Fibroblast of the aortic adventitia (primary cell): ENCODE measurements around the gene PPP1R7. TPM values are rescaled to one million over a fixed set of nuclear protein-coding genes. Genes with fewer than 3 reads are reported as not detected.

ENCODE experiments used
- DNase-seq: peaks from one replicate; pipeline ENCODE4 v3.0.0-alpha.2; 2010; ENCODE audit warnings: low read depth
- H3K4me3 ChIP-seq: 2 replicates; pipeline ENCODE4 v1.5.1; 2011; ENCODE audit warnings: low read depth, mild to moderate bottlenecking, control low read depth, low read length, moderate library complexity
- total RNA-seq: library from RNA; depleted of rRNA; stranded (reverse); fragments of >200 nt; gene quantifications from 2 replicates; pipeline ENCODE4 v1.2.3, GENCODE V29; 2012; ENCODE audit warnings: low replicate concordance
- TF ChIP-seq, protein P1 (sequence below): IDR thresholded peaks from 2 replicates; pipeline ENCODE4 v1.5.1; 2011; ENCODE audit warnings: mild to moderate bottlenecking, low read length, control low read depth, inconsistent platforms; ENCODE audit not compliant: insufficient read depth

Gene PPP1R7
- total RNA-seq, 1 donor, result 70.0 TPM

DNA sequence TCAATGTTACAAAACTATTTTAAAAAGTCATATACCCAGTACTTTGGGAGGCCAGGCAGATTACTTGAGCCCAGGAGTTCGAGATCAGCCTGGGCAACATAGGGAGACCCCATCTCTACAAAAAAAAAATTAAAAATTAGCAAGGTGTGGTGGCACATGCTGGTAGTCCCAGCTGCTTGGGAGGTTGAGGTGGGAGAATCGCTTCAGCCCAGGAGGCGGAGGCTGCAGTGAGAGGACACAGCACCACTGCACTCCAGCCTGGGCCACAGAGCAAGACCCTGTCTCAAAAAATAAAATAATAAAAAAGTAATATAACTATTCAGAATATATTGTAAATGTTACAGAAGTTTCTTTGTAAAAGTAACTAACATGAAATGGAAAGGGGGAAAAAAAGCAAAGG is 2.9 kb upstream of the PPP1R7 start:
- no peak for DNase-seq
- H3K4me3 ChIP-seq, result no peak overlapping the region
- TF ChIP-seq, protein P1, sequence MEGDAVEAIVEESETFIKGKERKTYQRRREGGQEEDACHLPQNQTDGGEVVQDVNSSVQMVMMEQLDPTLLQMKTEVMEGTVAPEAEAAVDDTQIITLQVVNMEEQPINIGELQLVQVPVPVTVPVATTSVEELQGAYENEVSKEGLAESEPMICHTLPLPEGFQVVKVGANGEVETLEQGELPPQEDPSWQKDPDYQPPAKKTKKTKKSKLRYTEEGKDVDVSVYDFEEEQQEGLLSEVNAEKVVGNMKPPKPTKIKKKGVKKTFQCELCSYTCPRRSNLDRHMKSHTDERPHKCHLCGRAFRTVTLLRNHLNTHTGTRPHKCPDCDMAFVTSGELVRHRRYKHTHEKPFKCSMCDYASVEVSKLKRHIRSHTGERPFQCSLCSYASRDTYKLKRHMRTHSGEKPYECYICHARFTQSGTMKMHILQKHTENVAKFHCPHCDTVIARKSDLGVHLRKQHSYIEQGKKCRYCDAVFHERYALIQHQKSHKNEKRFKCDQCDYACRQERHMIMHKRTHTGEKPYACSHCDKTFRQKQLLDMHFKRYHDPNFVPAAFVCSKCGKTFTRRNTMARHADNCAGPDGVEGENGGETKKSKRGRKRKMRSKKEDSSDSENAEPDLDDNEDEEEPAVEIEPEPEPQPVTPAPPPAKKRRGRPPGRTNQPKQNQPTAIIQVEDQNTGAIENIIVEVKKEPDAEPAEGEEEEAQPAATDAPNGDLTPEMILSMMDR, result no peak

DNA sequence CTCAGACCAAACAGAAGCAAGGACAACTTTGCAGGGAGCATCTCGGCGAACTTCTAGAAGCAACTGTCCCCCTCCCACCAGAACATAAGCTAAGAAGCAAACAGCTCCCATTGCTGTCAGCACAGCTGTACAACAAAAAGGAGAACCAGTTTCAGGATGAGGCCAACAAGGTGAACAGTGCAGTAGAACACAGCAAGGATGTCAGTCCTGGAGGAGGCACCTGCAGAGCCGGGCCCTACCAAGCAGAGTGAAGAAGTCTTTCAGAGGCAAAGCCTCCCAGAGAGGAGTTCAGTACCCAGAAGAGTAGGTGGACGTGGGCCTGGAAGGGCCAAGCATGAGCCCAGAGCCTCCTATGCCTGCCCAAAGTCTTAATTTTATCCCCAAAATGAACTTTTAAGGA is 2.0 kb upstream of the PPP1R7 start:
- DNase-seq, result no peak
- H3K4me3 ChIP-seq, result peak overlapping the region; percentile 95
- TF ChIP-seq, protein P1, result no peak

DNA sequence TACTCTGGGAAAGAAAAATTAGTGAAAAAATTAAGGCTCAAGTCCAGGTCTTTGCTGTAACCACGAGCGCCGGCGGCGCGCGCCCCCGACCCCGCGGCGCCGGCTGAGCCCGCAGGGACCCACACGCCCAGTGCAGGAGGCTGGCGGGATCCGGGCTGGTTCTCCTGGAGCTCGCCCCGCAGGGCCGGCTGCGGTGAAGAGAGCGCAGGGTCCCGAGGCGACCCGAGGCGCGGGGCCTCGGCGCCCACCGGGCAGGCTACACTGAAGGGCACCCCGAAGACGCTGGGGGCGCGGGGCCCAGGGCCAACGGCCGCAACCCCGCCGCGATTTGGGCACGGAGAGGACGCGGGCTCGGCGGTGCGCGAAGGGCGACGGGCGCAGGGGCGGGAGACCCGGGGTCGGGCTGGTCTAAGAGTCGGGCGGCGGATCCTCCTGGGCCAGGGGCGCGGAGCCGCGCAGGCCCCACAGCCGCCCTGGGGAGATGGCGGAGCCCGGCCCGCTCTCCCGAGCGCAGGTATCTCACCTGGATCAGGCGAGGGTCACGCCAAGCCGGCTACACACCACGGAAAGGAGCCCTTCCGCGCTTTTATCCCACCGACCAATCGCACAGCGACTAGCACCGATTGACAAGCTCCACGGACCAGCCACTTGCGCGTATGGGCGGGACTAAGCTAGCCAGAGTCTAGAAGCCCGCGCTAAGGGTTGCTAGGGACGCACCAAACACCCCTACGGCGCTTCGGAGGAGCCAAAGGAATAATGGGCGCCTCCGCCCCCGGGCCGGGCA is 1.2 kb upstream of the PPP1R7 start, which contains the start of gene PASK:
Gene PASK (minus strand): TSS at position 582 of the 784 bp plus-strand sequence. CDS start 6,440 bp downstream, outside the sequence.
- peak within 1 kb of the TSS; percentile 95 for H3K4me3 ChIP-seq
- TF ChIP-seq, protein P1, result no peak
- peak; percentile 91 for DNase-seq

DNA sequence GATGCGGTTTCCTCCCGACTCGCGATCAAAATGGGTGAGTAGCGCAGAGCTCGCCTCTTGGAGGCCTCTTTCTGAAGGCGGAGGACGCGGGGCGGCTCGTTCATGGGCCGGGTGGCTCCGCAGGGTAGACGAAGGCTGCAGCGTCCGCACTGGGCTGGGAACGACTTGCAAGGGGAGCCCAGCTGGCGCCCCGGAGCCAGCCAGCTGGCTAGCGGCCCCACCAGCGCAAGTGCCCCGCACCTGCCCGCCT is 667 bp upstream of the PPP1R7 start:
- DNase-seq, result no peak
- TF ChIP-seq, protein P1, result no peak
- H3K4me3 ChIP-seq, result peak overlapping the region; percentile 95

DNA sequence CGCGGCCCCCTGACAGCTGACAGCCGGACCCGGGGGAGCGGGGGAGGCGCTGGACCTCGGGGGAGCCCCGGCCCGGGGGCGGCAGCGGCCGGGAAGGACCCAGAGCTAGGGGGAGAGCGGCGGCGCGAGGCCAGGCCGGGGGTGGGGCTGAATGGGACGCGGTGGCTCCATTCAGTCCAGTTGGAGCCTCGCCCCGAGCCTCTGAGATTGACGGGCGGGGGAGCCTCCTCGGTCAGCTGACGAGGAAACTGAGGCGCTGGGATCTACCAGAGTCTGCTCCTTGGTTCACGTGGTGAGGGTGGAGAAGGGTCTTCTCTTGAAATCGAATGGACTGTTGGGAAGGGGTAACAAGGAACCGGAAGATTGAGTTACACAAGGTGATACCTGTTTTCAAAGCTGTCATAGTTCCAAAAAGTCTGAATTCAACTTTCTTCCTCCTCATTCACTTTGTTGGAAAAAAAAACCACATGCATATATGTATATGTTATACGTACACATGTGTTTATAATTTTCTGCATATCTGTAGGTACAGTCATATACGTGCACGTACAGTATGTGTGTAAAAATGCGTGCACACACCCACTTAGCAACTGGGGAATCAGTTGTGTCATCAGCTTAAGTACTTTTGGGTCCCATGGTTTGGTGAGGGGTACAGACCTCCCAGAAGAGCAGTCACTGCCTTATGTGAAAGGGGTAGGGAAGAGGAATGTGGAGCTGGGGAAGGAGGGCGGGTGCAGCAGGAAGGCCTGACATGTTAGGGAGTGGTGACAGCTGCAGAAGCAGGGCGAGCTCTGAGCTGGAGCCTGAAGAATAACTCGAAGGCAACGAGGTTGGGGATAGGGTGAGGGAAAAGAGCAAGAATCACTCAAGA is 628 bp downstream of the PPP1R7 start:
- peak overlapping the region; percentile 85 for H3K4me3 ChIP-seq
- TF ChIP-seq, protein P1, result no peak
- DNase-seq, result peak; percentile 7

DNA sequence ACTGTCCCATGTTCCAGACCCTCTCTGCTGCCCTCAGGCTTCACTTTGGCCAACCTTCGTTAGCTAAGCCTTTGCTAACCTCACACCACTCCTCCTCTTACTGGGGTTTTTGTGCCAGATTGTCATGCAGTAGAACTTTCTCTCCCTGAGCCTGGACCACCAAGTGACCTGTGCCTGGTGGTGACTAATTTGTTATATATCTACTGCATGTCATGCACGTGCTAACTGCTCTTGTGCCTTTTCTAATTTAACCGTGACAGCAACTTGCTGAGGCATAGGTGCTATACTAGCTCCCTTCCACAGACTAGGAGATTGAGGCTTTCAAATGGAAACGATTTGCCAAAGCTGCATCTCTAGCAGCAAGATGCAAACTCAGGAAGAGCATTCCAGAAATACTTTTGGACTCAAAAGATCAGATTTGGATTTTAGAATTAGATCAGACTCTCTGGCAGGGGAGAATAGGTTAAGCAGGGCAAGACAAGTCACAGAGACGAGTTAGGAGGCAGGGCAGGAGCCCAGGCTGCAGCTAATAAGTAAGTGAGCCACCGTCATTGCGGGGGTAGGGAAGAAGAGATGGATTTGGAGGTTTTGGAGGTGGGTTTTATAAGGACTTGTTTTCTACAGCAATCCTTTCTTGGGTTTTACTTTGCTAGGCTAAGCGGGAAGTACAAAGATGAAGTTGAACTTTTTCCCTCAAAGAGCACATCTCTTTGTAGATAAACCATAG is 1.8 kb downstream of the PPP1R7 start:
- DNase-seq, result peak; percentile 7
- peak overlapping the region; percentile 17 for H3K4me3 ChIP-seq
- TF ChIP-seq, protein P1, result no peak
